GM18873 (cell line): ENCODE measurements around the gene SVBP.
A peak's percentile ranks its signal among the peaks of the same experiment; 100 is the strongest.
"Not testable (repeated sequence)": the region's sequence is repeated elsewhere in the genome, so short reads cannot be mapped to it uniquely, and the experiment has no call there.

Experiments used
- ATAC-seq: cut with Tn5 transposase; IDR thresholded peaks from one replicate; pipeline ENCODE4 v1.9.1; 2021; ENCODE audit warnings: mild to moderate bottlenecking, moderate library complexity, moderate number of reproducible peaks; ENCODE audit not compliant: unreplicated experiment, low FRiP score

SVBP gene, protein sequence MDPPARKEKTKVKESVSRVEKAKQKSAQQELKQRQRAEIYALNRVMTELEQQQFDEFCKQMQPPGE

DNA sequence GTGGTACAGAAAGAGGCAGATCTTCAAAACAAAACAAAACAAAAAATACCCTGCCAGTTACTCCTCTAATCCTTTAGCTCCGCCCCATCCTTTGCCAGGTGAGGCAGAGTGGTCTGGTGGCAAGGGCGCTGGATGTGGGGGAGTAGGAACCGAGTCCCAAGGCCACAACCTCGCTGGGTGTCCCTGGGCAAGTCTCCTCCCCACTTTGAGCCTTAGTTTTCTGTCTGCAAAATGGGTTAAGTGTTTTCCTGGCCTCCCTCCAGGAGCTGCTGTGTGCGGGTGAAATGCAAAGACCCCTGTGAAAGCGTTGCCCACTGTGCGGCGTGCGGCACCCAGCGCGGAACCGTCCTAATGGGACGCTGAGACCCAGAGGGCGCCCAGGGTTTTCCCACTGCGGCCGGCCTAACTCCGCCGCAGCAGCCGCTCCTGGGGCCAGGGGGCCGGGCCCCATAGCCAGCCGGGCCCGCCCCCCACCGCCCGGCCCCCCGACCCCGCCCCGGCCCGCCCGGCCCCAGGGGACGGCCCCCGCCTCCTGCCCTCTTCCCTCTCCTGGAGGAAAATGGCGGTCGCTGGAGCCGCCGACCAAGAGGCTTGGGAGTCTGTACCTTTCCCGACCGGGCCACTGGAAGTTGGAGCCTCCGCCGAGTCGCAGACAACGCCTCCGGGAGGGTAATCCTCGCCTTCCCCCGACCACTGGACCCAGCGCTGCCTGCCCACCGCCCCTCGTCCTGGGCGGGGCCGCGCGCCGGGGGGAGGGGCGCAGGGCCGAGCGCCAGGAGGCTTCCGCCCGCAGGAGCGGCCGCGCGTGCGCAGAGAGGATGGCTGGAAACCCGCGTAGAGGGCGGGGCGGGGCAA is at the start of gene SVBP, which contains the start of gene ERMAP:
Gene SVBP, minus strand, starts transcription at position 813 of the 855 bp plus-strand sequence. CDS start 853 bp downstream, outside the sequence.
Gene ERMAP, plus strand, starts transcription at position 538 of the 855 bp plus-strand sequence. CDS start 13,327 bp downstream, outside the sequence.
- peak; percentile 66 for ATAC-seq

DNA sequence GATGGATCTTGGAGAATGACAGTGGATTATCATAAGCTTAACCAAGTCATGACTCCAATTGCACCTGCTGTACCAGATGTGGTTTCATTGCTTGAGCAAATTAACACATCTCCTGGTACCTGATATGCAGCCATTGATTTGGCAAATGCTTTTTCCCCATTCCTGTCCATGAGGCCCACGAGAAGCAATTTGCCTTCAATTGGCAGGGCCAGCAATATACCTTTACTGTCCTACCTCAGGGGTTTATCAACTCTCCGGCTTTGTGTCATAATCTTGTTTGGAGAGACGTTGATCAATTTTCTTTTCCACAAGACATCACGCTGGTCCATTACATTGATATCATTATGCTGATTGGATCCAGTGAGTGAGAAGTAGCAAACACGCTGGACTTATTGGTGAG is 49.4 kb upstream of the SVBP start:
- no peak for ATAC-seq

DNA sequence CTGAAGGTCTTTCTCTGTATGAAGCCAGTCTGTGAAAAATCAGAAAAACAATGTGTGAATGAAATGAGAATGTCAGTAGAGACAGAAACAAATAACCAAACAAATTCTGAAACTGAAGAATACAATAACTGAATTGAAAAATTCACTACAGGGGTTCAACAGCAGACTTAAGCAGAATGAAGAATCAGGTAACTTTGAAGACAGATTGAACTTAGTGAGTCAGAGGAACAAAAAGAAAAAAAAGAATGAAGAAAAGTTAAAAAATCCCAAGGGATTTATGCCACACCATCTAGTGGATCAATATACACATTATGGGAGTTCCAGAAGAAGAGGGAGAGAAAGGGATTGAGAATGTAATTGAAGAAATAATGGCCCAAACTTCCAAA is 43.8 kb upstream of the SVBP start:
- no peak for ATAC-seq

DNA sequence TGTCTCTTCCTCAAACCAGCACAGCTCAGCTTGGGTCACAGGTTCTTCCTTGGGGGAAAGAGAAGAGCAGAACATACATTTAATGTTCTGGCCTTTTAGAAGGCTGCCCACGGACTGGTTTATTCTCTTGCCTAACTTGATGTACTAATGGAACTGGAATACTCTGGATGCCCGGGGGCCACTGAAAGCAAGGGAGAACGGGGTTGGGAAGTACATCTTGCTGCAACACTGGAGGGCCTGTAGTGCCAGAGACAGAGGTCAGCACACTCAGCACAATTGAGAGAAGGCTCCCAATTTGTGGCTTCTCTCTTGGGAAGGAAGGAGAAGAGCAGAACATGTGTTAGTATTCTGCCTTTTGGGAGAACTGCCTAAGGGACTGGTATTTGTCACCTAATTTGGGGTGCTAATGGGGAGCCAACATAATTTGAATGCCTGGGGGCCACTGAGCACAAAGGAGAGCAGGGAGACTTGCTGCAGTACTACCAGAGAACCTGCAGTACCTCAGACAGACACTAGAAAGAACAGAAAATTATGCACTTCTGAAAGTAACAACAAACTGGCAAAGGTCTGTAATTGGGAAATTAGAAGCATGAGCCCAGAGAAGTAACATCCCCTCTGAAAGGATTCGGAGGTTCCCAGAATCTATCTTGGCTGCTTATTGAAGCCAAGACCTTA is 43.3 kb upstream of the SVBP start:
- ATAC-seq: no peak

DNA sequence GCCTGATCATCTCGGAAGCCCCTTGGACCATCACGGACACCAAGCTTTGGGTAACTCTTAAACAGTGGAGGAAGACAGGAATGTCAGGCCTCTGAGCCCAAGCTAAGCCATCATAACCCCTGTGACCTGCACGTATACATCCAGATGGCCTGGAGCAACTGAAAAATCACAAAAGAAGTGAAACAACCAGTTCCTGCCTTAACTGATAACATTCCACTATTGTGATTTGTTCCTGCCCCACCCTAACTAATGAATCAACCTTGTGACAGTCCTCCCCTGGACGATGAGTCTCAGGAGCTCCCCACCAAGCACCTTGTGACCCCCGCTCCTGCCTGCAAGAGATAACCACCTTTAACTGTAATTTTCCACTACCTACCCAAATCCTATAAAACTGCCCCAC is 42.2 kb upstream of the SVBP start:
- ATAC-seq: not testable (repeated sequence)

- ATAC-seq: not testable (repeated sequence)
Measured at GRCh38 chr1:42856554-42856953, 39.4 kb upstream of the SVBP start.

- no peak for ATAC-seq
Measured at GRCh38 chr1:42853116-42853884, 36.1 kb upstream of the SVBP start.

DNA sequence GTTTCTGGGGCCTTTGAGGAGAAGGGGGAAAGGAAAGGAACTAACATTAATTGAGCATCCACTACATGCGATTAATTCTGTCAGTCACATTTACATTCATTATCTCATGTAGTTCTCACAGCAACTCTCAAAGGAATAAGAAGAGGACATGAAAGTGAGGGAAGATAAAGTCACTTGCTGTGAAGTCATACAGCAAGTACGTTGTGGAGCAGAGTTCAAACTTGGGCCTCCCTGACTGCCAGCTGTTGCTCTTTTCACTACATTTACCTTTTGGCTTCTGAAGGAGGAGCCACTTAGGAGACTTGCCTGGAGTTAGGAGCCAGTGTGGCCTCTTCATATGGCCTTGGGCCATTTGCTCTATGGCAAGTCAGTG is 35.4 kb upstream of the SVBP start:
- no peak for ATAC-seq

- ATAC-seq: no peak
Measured at GRCh38 chr1:42851960-42852607, 34.9 kb upstream of the SVBP start.

DNA sequence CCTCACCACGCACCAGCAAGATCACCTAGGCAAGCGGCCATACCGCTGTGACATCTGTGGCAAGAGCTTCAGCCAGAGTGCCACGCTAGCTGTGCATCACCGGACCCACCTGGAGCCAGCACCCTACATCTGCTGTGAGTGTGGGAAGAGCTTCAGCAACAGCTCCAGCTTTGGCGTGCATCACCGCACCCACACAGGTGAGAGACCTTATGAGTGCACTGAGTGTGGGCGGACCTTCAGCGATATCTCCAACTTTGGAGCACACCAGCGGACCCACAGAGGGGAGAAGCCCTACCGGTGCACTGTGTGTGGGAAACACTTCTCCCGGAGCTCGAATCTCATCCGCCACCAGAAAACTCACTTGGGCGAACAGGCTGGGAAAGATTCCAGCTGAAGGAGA is 34.2 kb upstream of the SVBP start:
- no peak for ATAC-seq

- no peak for ATAC-seq
Measured at GRCh38 chr1:42849944-42850343, 32.7 kb upstream of the SVBP start.

DNA sequence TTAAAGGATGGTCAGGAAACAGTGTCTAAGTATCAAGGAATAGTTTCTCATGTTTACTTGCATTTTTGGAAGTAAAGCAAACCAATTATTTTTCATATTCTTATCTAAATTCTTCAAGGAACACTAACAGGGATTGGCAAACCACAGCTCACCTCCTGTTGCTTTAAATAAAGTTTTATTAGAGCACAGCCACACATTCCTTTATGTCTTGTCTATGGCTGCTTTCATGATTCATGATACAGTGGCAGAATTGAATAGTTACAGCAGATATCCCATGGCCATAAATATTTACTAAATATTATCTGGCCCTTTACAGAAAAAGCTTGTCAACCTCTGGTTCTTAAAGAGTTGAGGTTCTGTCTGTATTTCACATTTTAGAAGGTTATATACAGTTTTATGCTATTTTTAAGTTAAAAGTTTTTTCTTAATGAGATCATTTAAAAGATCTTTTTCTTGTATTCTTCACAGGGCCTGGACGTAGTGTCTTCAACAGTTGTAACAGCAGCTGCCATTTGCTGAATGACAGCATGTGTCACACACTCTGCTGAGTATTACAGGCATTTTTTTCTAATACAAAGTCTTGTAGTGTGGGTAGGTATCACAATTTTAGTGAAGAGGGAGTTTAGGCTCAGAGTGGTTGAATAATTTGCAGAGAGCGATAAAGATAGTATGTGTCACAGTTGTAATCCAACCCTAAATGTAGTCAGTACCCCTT is 31.8 kb upstream of the SVBP start:
- no peak for ATAC-seq

DNA sequence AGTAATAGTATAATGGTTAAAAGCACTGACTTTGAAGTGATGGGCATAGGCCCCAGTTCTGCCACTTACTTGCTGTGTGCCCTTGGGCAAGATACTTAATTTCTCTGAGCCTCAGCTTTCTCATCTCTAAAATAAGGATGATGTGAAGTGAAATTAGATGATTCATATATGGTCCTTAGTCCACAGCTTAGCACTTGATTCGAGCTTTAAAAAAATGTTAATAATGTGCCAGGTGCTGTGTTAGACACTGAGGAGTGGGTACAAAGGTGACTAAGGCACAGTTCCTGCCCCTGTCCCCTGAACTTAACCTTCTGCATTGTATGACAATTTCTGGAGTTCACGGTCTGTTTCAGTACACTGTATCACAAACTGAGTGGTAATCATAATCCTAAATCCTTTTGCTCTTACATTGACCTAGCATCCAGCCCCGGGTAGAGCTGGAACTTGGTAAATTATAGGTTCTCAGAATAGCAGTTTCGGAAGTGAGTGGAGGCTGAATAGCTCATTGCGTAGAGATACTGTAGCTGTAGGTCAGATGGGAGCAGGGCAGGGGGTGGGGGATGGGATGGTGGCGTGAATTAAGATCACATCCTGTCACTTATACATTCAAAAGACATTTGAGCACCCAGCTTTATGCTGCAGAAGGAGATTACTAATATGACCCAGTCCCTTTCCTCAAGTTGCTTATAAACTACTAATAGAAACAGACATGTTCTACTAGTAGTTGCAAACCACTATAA is 30.7 kb upstream of the SVBP start:
- no peak for ATAC-seq

- no peak for ATAC-seq
Measured at GRCh38 chr1:42847111-42847595, 30.0 kb upstream of the SVBP start.

DNA sequence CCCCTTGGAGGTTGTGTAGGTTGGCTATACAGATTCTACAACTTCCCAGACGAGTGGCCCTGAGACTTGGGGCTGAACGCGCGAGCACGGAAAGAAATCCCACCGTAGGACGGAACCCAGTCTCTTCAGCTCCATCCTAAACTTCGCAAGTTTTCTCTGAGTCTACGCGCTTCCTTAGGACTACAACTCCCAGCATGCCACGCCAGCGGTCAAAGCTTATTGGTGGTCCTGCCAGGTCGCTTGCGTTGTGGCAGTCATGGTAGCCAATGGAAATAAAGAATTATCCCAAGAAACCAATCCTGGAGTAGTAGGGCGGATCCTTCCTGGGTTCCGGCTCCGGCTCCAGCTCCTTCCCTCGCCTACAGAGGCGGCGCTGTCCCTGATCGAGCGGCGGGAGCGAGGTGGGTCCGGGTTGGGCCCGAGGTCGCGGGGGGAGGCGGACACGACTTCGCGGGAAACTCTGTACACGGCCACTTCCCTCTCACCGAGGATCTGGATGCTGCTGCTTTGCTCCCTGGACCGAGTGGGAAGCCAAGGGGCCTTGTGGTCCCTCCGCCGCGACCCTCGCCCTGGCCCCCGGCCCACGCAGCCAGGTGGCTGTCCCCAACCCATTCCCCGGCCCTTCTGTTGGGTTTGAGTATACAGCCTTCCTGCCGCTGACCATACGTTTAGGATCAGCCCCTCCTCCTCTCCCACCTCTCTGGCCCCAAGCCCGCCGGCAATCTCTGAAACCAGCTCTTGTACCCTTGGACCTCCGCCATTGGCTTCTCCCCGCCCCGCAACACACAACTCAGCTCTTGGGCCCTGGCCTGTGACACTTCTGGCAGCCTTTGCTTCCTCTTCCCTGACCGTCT is 29.3 kb upstream of the SVBP start, which contains the start of gene ZNF691:
Gene ZNF691, plus strand, starts transcription at position 357 of the 854 bp plus-strand sequence. CDS start 3,046 bp downstream, outside the sequence.
- ATAC-seq: peak; percentile 92

- ATAC-seq: no peak
Measured at GRCh38 chr1:42845866-42846256, 28.7 kb upstream of the SVBP start.

- no peak for ATAC-seq
Measured at GRCh38 chr1:42845193-42845592, 28.0 kb upstream of the SVBP start.

DNA sequence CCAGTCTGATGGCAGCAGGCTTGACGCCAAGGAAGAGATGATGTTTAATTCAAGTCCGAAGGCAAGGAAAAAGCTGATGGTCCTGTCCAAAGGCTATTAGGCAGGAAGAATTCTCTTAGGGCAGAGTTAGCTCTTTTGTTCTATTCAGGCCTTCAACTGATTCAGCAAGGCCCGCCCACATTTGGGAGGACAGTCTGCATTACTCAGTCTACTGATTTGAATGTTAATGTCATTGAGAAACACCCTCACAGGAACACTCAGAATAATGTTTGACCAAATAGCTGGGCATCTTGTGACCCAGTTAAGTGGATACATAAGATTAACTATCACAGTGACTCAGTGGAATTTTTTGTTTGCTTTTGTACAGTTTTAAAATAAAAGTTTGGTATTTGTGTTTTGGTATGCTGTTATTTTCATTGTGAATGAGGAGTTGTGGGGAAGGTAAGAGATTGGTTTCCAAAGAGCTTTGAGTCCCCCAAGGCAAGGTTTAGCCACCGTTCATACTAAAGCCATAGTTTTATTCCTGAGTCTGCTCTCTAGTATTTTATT is 27.5 kb upstream of the SVBP start:
- ATAC-seq: no peak
